ENCODE data around the gene GTF2F2. TPM values are rescaled to one million over a fixed set of nuclear protein-coding genes. Genes with fewer than 3 reads are reported as not detected.

GTF2F2 gene
- total RNA-seq, 6 experiments from 2014 or later = 4.0 to 10.3 (median 6.0) TPM

- no peaks in the 10 kb centered on the region for H3K27me3 ChIP-seq
- ATAC-seq = no peak
- H3K36me3 ChIP-seq = no peaks in the 10 kb centered on the region
- DNase-seq = no peak
- intact Hi-C loops (cut with DNase I) = no loop called here
- H3K27ac ChIP-seq = no peak overlapping the region
- no peaks in the 10 kb centered on the region for H3K4me1 ChIP-seq
- no peak for TF ChIP-seq POLR2A (IDR thresholded peaks at IDR 0.05)
- no peak for TF ChIP-seq CTCF (IDR thresholded peaks at IDR 0.05)
- WGBS (ENCODE audit: insufficient coverage, low coverage, low lambda C conversion rate, missing lambda C conversion rate) = 85% methylated on average over 6 of the region's 6 CpGs
- no peaks in the 10 kb centered on the region for H3K9me3 ChIP-seq
- no peak overlapping the region for H3K4me3 ChIP-seq
Measured at GRCh38 chr13:45082964-45083363, 37.3 kb upstream of the GTF2F2 start.

GRCh38 chr13:45084515-45084914 lies 35.8 kb upstream of the GTF2F2 start:
- no peaks in the 10 kb centered on the region for H3K4me1 ChIP-seq
- no peak overlapping the region for H3K27ac ChIP-seq
- DNase-seq (no peak), ATAC-seq (no peak)
- no peak for TF ChIP-seq POLR2A (IDR thresholded peaks at IDR 0.05)
- TF ChIP-seq CTCF (IDR thresholded peaks at IDR 0.05) = no peak
- no peaks in the 10 kb centered on the region for H3K9me3 ChIP-seq
- no peaks in the 10 kb centered on the region for H3K27me3 ChIP-seq
- no peak overlapping the region for H3K4me3 ChIP-seq
- H3K36me3 ChIP-seq = no peaks in the 10 kb centered on the region
- intact Hi-C loops (cut with DNase I) = no loop called here

GRCh38 chr13:45086484-45086883 lies 33.8 kb upstream of the GTF2F2 start:
- 70% methylated on average over 3 of the region's 3 CpGs for WGBS (ENCODE audit: insufficient coverage, low coverage, low lambda C conversion rate, missing lambda C conversion rate)
- H3K27me3 ChIP-seq = no peaks in the 10 kb centered on the region
- DNase-seq (no peak), ATAC-seq (no peak)
- H3K9me3 ChIP-seq = no peaks in the 10 kb centered on the region
- no peak overlapping the region for H3K4me3 ChIP-seq
- H3K27ac ChIP-seq = no peak overlapping the region
- intact Hi-C loops (cut with DNase I) = no loop called here
- H3K36me3 ChIP-seq = no peaks in the 10 kb centered on the region
- no peak for TF ChIP-seq POLR2A (IDR thresholded peaks at IDR 0.05)
- no peak for TF ChIP-seq CTCF (IDR thresholded peaks at IDR 0.05)
- no peaks in the 10 kb centered on the region for H3K4me1 ChIP-seq

GRCh38 chr13:45092663-45093062 lies 27.6 kb upstream of the GTF2F2 start:
- no peak for DNase-seq
- no peaks in the 10 kb centered on the region for H3K9me3 ChIP-seq
- H3K27me3 ChIP-seq = no peaks in the 10 kb centered on the region
- H3K4me1 ChIP-seq = no peaks in the 10 kb centered on the region
- WGBS (ENCODE audit: insufficient coverage, low coverage, low lambda C conversion rate, missing lambda C conversion rate) = 49% methylated on average over 2 of the region's 2 CpGs
- TF ChIP-seq POLR2A (IDR thresholded peaks at IDR 0.05) = no peak
- TF ChIP-seq CTCF (IDR thresholded peaks at IDR 0.05) = no peak
- intact Hi-C loops (cut with DNase I) = no loop called here
- no peaks in the 10 kb centered on the region for H3K36me3 ChIP-seq
- H3K27ac ChIP-seq = no peak overlapping the region
- H3K4me3 ChIP-seq = no peak overlapping the region
- ATAC-seq = no peak

- Histone ChIP-seq H3K27me3 (no peaks in the 10 kb centered on the region), H3K4me1 (no peaks in the 10 kb centered on the region), H3K27ac (no peak overlapping the region), H3K36me3 (no peaks in the 10 kb centered on the region), H3K9me3 (no peaks in the 10 kb centered on the region), H3K4me3 (no peak overlapping the region)
- no peak for DNase-seq
- intact Hi-C loops (cut with DNase I) = no loop called here
- no peak for TF ChIP-seq CTCF (IDR thresholded peaks at IDR 0.05)
- no peak for TF ChIP-seq POLR2A (IDR thresholded peaks at IDR 0.05)
- WGBS (ENCODE audit: insufficient coverage, low coverage, low lambda C conversion rate, missing lambda C conversion rate) = 91% methylated on average over 4 of the region's 5 CpGs
- no peak for ATAC-seq
Measured at GRCh38 chr13:45100573-45101262, 19.6 kb upstream of the GTF2F2 start.
